GM21528 (cell line): ENCODE measurements around the gene SCEL.

Source experiments
- ATAC-seq: cut with Tn5 transposase; IDR thresholded peaks from one replicate; pipeline ENCODE4 v1.9.1; 2021; ENCODE audit warnings: mild to moderate bottlenecking, moderate library complexity; ENCODE audit not compliant: unreplicated experiment, low FRiP score

The SCEL gene

GRCh38 chr13:77519808-77520207 is 15.7 kb upstream of the SCEL start:
- no peak for ATAC-seq

DNA sequence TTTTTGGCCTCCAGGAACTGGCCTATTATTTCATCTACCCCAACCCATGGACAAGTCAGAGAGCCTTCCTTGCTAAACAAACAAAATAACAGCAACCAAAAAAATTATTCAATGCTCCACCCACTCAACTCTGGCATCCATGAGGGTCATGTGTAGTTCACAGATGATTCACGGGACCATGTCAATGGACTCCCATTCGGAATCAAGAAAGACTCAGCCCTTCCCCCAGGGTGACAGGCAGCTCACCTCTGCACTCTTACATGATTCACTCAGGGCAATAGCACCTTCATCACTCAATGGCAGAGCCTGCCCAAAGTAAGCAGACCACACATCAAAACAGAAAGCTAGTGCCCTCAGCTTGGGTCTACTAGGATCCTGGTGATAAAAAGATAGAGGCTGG is 14.3 kb upstream of the SCEL start:
- ATAC-seq: no peak

DNA sequence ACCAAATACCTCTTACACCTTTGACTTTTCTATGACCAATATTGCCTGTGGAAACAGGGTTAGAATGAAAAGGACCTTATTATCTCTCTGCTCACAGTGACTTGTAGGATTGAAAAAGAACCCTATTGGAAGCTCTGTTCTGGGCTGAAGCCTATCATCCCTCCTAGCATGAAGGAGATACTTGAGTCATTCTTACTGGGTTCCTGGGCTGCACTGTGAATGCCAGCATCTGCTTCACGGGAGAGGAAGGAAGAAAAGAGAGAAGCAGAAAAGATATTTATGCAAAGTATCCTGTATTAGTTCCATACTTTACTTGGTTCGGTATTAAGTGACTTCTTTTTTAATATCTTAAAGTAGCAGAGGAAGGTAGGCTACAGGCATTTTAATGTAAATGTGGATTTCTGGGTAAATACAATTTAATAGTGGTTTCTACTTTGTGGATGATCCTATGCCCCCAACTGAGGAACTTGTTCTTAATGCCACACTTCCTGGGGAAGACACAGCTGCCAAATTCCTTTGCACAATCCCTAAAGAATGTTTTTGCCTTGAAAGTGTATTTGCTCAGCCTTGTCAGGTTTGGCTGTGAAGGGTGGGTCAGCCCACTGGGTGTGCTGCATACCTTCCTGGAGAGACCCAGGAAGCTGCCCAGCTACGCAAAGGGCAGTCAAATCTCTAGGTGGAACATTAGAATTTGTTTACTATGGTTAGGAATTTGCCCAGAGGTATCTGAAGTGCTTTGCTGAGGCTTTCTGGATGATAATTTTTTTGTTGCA is 13.7 kb upstream of the SCEL start:
- ATAC-seq: no peak

DNA sequence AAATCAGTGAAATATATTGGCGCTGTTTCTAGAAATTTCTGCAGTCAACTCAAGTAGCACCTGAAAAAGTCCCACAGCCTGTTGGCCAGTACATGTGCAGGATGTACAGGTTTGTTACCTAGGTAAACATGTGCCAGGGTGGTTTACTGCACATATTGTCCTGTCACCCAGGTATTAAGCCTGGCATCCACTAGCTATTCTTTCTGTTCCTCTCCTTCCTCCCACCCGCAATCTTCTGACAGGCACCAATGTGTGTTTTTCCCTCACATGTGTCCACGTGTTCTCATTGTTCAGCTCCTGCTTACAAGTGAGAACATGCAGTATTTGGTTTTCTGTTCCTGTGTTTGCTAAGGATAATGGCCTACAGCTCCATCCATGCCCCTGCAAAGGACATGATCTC is 13.1 kb upstream of the SCEL start:
- no peak for ATAC-seq

DNA sequence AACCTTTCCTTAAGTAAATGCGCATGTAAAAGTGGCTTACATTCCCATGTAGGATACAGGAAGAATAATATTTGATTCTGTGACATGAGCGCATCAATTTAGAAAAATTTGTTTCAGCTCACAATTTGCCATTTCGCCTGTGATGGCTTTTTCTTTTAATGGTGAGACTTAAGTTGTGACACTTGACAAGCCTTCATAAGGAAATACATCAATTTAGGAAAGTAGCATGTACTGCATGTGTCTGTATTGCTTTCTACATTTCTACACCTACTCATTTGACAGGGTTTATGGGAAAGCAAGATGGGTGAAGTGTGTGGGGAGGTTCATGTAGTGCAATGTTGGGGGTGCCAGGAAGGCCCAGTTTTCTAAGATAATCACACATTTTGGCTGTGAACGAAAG is 12.1 kb upstream of the SCEL start:
- no peak for ATAC-seq

DNA sequence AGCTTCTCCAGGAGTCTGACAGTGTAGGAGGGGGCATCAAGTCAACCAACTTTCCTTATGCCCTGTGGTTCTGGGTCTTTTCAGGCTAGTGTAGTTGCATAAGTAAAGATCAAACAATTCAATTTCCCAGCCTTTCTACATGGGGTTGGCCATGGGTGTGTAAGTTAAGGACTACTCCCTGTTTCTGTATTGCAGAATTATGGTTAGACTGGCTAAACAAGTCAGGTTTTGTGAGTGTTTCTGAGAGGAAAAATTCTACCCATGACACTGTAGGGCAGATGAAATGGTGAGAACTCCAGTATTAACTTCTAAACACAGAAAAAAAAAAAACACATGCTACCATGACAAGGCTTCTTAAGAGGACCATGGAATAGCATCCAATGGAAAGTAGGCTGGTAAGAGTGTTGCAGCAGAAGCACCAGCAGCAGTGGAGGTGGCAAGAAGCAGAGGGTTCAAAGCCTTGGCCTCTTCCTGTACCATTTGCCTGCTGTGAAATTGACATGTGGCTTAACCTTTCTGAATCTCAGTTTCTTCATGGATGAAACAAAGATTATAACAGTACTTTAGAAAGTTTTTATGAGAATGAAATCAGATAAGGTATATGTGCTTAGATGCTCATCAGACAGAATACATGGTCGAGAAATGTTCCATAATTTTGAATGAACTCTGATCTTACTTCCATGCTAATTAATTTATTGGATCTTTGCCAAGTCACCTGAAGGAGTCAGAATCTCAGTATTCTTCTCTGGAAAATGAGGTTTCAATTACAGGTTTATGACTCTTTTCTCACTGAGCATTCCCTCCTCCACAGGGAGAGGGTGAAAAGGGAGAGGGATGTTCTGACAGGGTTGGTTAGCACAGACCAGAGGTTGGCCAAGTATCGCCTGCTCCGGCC is 11.4 kb upstream of the SCEL start:
- ATAC-seq: no peak

DNA sequence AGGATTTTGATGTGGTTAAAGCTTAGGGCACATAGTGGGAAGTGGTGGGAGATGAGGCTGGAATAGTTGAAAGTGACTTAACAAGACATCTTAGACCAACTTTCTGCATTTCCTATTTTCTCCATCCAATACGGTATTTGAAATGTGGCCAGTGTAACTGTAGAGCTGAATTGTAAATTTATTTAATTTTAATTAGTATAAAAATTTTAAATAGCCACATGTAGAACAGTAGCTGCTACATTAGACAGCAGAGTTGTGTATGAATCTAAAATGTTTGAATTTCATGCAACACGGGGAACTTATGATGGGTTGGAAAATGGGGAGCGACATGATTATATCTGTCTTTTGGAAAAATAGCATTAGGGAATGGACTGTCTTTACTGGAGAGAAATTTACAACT is 7.1 kb upstream of the SCEL start:
- no peak for ATAC-seq

DNA sequence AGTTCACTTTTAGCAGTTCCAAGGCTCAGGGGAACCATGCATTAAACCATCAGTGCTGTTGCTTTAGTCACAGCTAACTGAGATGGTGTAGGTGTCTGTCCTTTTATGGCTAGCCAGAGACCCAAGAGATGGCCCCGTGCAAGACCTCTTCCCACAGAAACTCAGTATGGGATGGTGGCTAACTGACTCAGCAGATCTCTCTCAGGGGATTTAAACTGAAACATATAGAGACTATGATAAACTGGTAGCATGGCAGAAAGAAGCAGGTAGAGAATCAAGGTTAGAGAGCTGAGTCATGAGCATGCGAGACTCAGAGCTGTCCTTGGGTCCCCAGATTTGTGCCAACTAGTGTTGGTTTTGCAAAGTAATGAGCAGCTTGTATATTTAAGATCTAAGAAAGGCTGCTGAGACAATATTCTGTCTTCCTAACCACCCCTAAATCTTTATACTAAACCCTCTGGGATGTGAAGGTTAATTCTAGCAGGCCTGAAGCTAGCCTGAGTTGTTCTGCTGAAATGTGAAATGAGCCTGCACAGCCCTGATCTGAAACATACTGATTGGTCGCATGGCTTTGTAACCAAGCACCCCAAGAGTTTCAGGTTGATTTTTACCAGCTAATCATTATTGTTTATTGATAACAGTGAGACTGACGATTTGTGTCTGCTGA is 6.5 kb upstream of the SCEL start:
- peak; percentile 75 for ATAC-seq

GRCh38 chr13:77529501-77529840 is 6.0 kb upstream of the SCEL start:
- no peak for ATAC-seq

DNA sequence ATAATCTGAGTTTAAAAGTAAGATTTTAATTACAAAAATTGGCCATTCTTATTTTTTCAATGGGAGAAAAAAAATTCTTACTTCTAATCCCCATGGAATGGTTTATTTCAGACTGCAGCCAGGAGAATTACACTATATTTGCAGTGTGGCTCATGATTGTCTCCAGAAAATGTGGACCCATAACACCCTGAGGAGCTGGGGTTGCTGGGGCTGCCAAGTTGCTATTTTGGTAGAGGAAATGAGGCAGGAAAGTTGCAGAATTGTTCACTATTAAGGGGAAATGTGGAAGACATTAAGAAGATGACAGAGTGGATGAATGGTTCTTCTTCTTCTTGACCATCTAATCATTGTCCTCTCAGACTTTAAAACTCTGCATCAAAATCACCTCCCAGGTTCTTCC is 4.6 kb upstream of the SCEL start:
- ATAC-seq: no peak

DNA sequence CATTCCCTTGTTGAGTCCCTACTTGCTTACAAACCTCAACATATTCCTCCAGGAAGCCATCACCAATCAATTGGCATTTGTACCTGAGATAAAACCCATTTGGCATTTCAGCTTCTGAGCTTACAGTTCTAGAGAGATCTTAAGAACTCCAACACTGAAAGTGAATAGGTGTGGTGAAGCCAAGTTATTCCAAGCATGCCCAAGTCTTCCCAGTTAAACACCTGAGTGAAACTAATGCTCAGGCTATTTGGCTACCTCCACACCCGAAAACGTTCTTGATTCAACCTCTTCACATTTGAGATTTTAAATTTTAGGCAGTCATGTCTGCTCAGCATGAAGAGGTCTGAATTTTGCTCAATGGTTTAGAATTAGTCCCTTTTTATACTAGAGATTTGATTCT is 2.5 kb upstream of the SCEL start:
- ATAC-seq: no peak

GRCh38 chr13:77533875-77534788 is 1.4 kb upstream of the SCEL start:
- no peak for ATAC-seq

DNA sequence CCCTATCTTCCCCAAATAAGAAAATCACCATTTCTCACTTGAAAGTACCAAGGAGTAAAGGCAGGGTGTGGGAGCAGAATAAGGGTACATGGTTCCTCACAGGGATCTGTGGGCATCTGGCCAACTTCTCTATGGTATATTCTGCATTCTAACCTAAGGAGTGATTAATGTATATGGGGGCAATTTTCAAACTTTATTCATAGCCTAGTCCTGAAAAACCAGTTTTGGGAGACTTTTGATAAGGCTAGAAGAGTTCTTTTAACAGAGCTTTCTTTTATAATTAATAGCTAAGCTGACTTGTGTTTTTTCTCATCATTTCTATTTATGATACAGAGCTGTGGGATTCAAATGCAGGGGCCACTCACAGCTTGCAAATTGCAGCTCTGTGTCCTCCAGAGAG is 852 bp downstream of the SCEL start:
- no peak for ATAC-seq

DNA sequence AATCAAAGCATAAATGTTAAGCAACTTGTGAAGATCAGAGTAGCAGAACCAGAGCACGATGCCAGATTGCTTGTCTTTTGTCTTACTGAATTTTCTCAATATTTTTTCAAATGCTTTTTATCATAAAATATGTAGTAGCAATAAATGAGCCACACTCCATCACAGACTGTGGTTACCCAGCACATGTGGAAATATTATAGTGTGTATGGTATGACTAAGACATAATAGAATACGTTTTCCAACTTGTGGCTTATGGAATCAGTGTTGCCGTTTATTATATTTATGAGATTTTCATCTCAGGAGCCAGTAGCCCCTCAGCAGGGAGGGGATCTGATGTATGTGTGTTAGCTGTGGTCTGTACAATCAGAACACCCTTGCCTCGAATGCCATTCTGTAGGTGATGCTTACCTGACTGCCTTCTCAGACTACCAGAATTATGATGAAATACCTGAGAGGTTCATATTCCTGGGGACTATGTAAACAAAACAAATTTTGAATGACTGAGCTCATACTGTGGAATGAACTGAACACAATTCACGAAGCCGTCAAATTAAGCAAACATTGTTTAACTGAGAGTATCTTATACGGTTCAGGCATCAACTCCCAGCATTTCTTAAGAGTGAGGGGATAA is 1.9 kb downstream of the SCEL start:
- no peak for ATAC-seq

DNA sequence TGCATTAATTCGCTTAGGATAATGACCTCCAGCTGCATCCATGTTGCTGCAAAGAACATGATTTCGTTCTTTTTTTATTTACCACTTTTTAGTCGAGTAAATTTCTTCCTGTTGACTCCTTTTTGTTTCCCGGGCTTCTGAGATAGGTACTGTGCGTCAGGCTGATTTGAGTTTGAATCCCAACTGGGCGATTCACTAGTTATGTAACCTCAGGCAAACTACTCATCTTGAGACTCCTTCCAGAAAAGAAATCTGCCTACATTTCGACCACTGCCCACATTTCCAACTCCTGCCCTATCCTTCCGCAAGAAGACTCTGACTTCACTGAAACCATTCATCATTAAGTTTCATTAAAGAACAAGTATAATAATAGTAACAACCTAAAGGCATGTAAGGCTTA is 8.2 kb downstream of the SCEL start:
- ATAC-seq: no peak

- no peak for ATAC-seq
These were observed 8.8 kb downstream of the SCEL start for GRCh38 chr13:77544355-77544754.

GRCh38 chr13:77544758-77545338 is 9.3 kb downstream of the SCEL start:
- peak; percentile 69 for ATAC-seq

DNA sequence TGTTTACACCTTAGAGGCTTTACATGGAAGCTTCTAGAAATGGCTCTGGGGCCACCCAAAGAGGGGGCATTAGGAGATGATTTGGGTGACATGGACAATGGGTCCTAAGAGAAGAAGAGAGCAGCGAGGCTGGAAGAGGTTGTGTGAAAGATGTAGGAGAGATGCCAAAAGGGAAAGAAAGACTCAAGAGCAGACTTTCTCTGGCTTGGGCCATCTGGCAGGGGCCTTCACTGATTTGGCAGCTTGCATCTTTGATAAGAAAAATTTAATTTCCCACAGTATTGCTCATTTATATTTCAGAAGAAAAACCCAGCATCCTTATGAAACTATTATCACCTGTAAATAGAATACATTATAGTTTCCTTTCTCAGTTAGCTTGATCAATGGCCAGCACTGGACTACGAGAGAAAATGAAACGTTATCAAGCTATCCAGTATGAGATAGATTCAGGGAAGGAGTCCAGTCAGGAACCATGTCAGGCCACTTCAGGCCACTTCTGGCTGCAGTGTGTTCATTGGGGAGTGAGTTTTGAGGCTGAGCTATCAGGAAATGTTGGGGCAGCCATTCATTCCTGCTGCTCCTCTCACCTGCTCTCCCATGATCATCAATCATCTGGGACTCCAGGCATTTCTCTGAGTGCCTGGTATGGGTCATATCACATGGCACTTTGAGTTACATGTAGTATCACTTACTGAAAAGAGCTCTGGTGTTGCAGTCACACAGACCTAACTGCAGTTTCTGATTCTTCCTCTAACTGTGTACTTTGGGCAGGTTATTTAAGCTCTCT is 10.3 kb downstream of the SCEL start:
- no peak for ATAC-seq

DNA sequence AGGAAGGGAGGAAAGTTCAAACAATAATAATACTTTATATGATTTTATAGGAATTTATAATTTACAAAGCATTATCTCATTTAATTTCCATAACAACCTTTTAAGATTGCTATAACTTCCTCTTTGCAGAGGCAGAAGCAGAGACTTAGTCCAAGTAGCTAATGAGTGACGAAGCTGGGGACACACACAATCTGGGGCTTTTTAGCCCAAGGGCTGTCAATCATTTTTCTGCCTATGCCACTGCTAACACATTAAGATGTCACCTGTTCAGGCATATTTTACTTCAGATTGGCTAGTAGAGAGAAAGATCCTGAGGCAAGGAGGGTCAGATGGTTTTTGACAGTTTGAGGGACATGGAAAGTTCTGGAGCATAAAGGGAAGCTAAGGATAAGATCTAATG is 12.6 kb downstream of the SCEL start:
- no peak for ATAC-seq
